GM19193 (cell line): ENCODE results near the gene CIAO2B.

Source experiments
- POLR2A ChIP-seq: IDR thresholded peaks from 4 replicates; pipeline ENCODE4 v1.6.1; 2011; ENCODE audit not compliant: insufficient read depth, insufficient read length; ENCODE audit errors: extremely low read depth

CIAO2B gene

GRCh38 chr16:66904428-66904845 is 29.8 kb downstream of the CIAO2B start:
- TF ChIP-seq POLR2A, result no peak

- TF ChIP-seq POLR2A, result no peak
These were observed 30.4 kb downstream of the CIAO2B start for GRCh38 chr16:66903544-66904427.

- no peak for TF ChIP-seq POLR2A
These were observed 31.3 kb downstream of the CIAO2B start for GRCh38 chr16:66902648-66903543.

- no peak for TF ChIP-seq POLR2A
These were observed 32.6 kb downstream of the CIAO2B start for GRCh38 chr16:66901626-66902025.

GRCh38 chr16:66900721-66901441 is 33.3 kb downstream of the CIAO2B start:
- TF ChIP-seq POLR2A, result no peak

GRCh38 chr16:66899945-66900710 is 34.1 kb downstream of the CIAO2B start:
- TF ChIP-seq POLR2A, result no peak

- TF ChIP-seq POLR2A, result no peak
These were observed 34.8 kb downstream of the CIAO2B start for GRCh38 chr16:66899310-66899944.

GRCh38 chr16:66898933-66899309 is 35.3 kb downstream of the CIAO2B start:
- no peak for TF ChIP-seq POLR2A

GRCh38 chr16:66898207-66898606 is 36.0 kb downstream of the CIAO2B start:
- TF ChIP-seq POLR2A, result no peak

GRCh38 chr16:66895999-66896398 is 38.2 kb downstream of the CIAO2B start:
- TF ChIP-seq POLR2A, result no peak

GRCh38 chr16:66895689-66895979 is 38.6 kb downstream of the CIAO2B start:
- TF ChIP-seq POLR2A, result no peak

GRCh38 chr16:66894948-66895688 is 39.1 kb downstream of the CIAO2B start:
- no peak for TF ChIP-seq POLR2A

- no peak for TF ChIP-seq POLR2A
These were observed 40.1 kb downstream of the CIAO2B start for GRCh38 chr16:66894055-66894454.

GRCh38 chr16:66891797-66892196 is 42.4 kb downstream of the CIAO2B start:
- TF ChIP-seq POLR2A, result no peak

GRCh38 chr16:66891360-66891759 is 42.8 kb downstream of the CIAO2B start:
- TF ChIP-seq POLR2A, result no peak
